ENCODE results near the gene PIK3C2A. TPM values are rescaled to one million over a fixed set of nuclear protein-coding genes. Genes with fewer than 3 reads are reported as not detected.
A peak's percentile ranks its signal among the peaks of the same experiment; 100 is the strongest.

The PIK3C2A gene
- total and polyA plus RNA-seq, 7 experiments from 2014 or later: 5.0 to 56.4 (median 40.6) TPM

DNA sequence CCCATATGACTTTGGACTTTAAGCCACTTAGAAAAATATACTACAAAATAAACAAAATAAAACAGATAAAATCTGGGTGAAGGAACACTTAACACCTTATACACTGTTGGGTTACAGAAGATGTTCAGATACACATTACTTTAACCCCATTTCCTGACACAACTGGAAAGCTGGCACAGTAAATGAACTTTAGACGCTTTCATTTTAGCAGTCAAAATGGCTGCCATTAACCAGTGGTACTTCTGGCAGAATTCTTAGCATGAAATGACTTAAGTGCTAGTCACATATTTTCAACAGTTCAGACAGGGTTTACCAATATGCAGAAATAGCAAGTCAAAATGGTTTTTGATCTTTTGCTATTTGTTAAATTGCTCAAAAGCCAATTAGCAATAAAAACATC lies 37.9 kb downstream of the PIK3C2A start:
- H3K4me1 Mint-ChIP-seq: peaks cover 9 to 57% (median 34%) of the 10 kb centered on the region in 7 donors
- ChIA-PET CTCF (no interaction called here), POLR2A (no interaction called here)
- intact Hi-C loops (cut with micrococcal nuclease): no loop called here
- H3K27me3 Mint-ChIP-seq: no peaks in the 10 kb centered on the region
- peaks cover 0 to 13% (median 12%) of the 10 kb centered on the region in 3 experiments for H3K36me3 ChIP-seq (ENCODE audit: control insufficient read depth in 2 of 3, insufficient read depth in 3 of 3, low read length in 3 of 3)
- H3K27me3 ChIP-seq (ENCODE audit: control insufficient read depth in 2 of 2, insufficient read depth in 2 of 2, low read length in 2 of 2): no peaks in the 10 kb centered on the region
- no peak for ATAC-seq
- no peaks in the 10 kb centered on the region for H3K4me1 ChIP-seq (ENCODE audit: control insufficient read depth in 2 of 2, insufficient read depth in 2 of 2, low read length in 2 of 2)
- no peak overlapping the region for H3K4me3 Mint-ChIP-seq
- H3K9me3 Mint-ChIP-seq: no peaks in the 10 kb centered on the region
- no peak overlapping the region for H3K4me3 ChIP-seq (ENCODE audit: low read length)
- H3K36me3 Mint-ChIP-seq: peaks cover 0 to 37% (median 25%) of the 10 kb centered on the region in 5 donors
- peak overlapping the region in 1 of 9 donors; percentile 25 for H3K27ac Mint-ChIP-seq
- H3K27ac ChIP-seq (ENCODE audit: low read depth, low read length): no peak overlapping the region
- no peak for DNase-seq
- H3K9me3 ChIP-seq (ENCODE audit: control insufficient read depth in 2 of 3, low read length in 3 of 3): no peaks in the 10 kb centered on the region

DNA sequence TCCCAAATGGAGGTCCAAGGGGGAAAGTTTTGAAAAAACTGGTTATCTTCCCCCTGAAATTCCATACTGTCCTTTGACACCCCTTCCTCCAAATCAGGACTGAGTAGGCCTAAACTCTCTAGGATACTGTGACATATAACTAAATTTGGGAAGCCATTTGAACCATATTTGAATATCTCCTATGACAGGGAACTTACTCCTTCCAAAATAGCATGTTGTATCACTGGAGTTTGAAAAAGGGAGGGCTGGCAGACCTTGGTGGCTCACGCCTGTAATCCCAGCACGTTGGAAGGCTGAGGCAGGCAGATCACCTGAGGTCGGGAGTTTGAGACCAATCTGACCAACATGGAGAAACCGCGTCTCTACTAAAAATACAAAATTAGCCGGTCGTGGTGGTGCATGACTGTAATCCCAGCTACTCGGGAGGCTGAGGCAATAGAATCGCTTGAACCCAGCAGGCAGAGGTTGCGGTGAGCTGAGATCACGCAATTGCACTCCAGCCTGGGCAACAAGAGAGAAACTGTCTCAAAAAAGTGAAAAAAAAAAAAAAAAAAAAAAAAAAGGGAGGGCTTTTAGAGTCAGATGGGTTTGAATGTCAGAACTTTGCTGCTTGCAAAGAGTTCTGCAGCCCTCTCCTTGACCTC lies 42.4 kb downstream of the PIK3C2A start:
- Mint-ChIP-seq H3K4me1 (peaks cover 33 to 80% (median 66%) of the 10 kb centered on the region in 7 donors), H3K36me3 (peaks cover 0 to 44% (median 19%) of the 10 kb centered on the region in 5 donors), H3K4me3 (peak overlapping the region in 2 of 10 donors; percentile 16 to 21), H3K9me3 (no peaks in the 10 kb centered on the region), H3K27ac (no peak overlapping the region), H3K27me3 (no peaks in the 10 kb centered on the region)
- peaks cover 0 to 13% (median 12%) of the 10 kb centered on the region in 3 experiments for H3K36me3 ChIP-seq (ENCODE audit: control insufficient read depth in 2 of 3, insufficient read depth in 3 of 3, low read length in 3 of 3)
- no peak for ATAC-seq
- no peaks in the 10 kb centered on the region for H3K9me3 ChIP-seq (ENCODE audit: control insufficient read depth in 2 of 3, low read length in 3 of 3)
- H3K4me1 ChIP-seq (ENCODE audit: control insufficient read depth in 2 of 2, insufficient read depth in 2 of 2, low read length in 2 of 2): peaks cover 12 to 17% of the 10 kb centered on the region in 2 donors
- intact Hi-C loops (cut with micrococcal nuclease): no loop called here
- POLR2A ChIA-PET: no interaction called here
- H3K27me3 ChIP-seq (ENCODE audit: control insufficient read depth in 2 of 2, insufficient read depth in 2 of 2, low read length in 2 of 2): no peaks in the 10 kb centered on the region
- H3K27ac ChIP-seq (ENCODE audit: low read depth, low read length): no peak overlapping the region
- CTCF ChIA-PET: no interaction called here
- DNase-seq: no peak
- H3K4me3 ChIP-seq (ENCODE audit: low read length): no peak overlapping the region

DNA sequence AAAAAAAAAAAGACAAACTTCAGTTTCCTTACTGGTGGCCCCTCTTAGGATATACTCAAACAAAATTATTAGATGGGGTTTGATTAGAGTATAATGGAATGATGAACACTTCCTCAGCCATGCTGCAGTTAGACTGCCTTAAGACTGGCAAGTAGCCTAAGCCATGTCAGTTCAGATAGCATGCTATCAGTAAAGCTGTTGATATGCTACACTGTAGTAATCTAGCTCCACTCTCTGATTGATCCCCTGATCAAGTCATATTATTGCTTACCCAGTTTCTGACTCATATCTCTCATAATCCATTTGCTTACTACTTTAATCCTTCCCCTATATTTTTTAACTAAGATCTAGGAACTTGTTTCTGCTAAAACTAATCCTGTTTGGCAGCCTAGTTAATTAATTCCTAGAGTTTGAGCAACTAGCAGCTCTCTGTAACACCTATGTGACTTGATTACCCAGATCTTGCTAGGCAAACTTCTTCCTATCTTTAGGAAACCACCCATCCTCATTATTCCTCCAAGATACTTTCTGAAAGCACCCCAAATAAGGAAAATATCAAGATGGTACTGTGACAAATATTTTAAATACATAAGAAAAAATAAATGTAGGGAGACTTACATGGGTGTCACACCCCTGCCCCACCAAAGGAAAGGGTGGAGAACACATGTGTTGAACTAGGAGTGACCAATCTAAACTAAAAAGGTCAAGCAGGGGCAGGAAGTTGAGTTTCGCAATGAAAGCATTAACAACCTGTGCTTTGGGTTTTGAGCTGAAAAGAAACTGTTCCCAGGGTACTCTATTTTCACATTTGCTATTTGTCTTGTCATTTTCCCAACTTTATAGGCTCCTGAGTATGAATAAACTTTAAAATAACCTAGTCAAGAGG lies 43.2 kb downstream of the PIK3C2A start:
- intact Hi-C loops (cut with micrococcal nuclease): no loop called here
- ChIA-PET CTCF (no interaction called here), POLR2A (no interaction called here)
- no peak overlapping the region for H3K27ac ChIP-seq (ENCODE audit: low read depth, low read length)
- Mint-ChIP-seq H3K27me3 (no peaks in the 10 kb centered on the region), H3K4me3 (peak overlapping the region in 2 of 10 donors; percentile 16 to 21), H3K27ac (peak overlapping the region in 3 of 9 donors; percentile 2 to 33 (median 25)), H3K4me1 (peaks cover 38 to 81% (median 74%) of the 10 kb centered on the region in 7 donors), H3K9me3 (no peaks in the 10 kb centered on the region), H3K36me3 (peaks cover 0 to 44% (median 19%) of the 10 kb centered on the region in 5 donors)
- H3K27me3 ChIP-seq (ENCODE audit: control insufficient read depth in 2 of 2, insufficient read depth in 2 of 2, low read length in 2 of 2): no peaks in the 10 kb centered on the region
- H3K36me3 ChIP-seq (ENCODE audit: control insufficient read depth in 2 of 3, insufficient read depth in 3 of 3, low read length in 3 of 3): peaks cover 0 to 13% (median 11%) of the 10 kb centered on the region in 3 experiments
- H3K4me3 ChIP-seq (ENCODE audit: low read length): no peak overlapping the region
- no peak for DNase-seq
- ATAC-seq: no peak
- H3K4me1 ChIP-seq (ENCODE audit: control insufficient read depth in 2 of 2, insufficient read depth in 2 of 2, low read length in 2 of 2): peaks cover 12 to 17% of the 10 kb centered on the region in 2 donors
- H3K9me3 ChIP-seq (ENCODE audit: control insufficient read depth in 2 of 3, low read length in 3 of 3): no peaks in the 10 kb centered on the region

DNA sequence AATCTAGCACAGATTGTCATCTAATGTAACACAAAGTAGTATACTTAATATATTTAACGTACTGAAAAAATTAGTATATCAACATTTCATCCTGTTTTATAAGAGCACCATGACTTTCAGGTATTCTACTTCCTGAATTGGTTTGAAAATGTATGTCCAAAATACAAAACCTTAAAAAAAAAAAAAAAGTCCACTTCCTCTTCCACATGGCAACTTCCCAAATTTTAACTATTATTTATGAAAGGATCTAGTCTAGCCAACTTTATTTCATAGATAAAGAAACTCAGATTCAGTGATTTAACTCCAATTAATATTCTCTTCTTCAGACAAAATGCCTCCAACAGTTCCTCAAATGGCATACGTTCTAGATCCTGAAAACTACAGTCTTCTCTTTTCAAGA lies 44.0 kb downstream of the PIK3C2A start:
- ChIA-PET POLR2A (no interaction called here), CTCF (no interaction called here)
- peak overlapping the region in 3 of 10 donors; percentile 10 to 37 (median 21) for H3K4me3 Mint-ChIP-seq
- H3K9me3 ChIP-seq (ENCODE audit: control insufficient read depth in 2 of 3, low read length in 3 of 3): no peaks in the 10 kb centered on the region
- DNase-seq: no peak
- peaks cover 0 to 41% (median 12%) of the 10 kb centered on the region in 5 donors for H3K36me3 Mint-ChIP-seq
- no peak for ATAC-seq
- no peaks in the 10 kb centered on the region for H3K27me3 ChIP-seq (ENCODE audit: control insufficient read depth in 2 of 2, insufficient read depth in 2 of 2, low read length in 2 of 2)
- intact Hi-C loops (cut with micrococcal nuclease): no loop called here
- H3K27ac Mint-ChIP-seq: peak overlapping the region in 4 of 9 donors; percentile 2 to 59 (median 28)
- peaks cover 0 to 5% (median 3%) of the 10 kb centered on the region in 3 experiments for H3K36me3 ChIP-seq (ENCODE audit: control insufficient read depth in 2 of 3, insufficient read depth in 3 of 3, low read length in 3 of 3)
- peaks cover 38 to 84% (median 72%) of the 10 kb centered on the region in 7 donors for H3K4me1 Mint-ChIP-seq
- no peaks in the 10 kb centered on the region for H3K9me3 Mint-ChIP-seq
- peaks cover 12 to 17% of the 10 kb centered on the region in 2 donors for H3K4me1 ChIP-seq (ENCODE audit: control insufficient read depth in 2 of 2, insufficient read depth in 2 of 2, low read length in 2 of 2)
- no peak overlapping the region for H3K27ac ChIP-seq (ENCODE audit: low read depth, low read length)
- H3K4me3 ChIP-seq (ENCODE audit: low read length): no peak overlapping the region
- no peaks in the 10 kb centered on the region for H3K27me3 Mint-ChIP-seq

DNA sequence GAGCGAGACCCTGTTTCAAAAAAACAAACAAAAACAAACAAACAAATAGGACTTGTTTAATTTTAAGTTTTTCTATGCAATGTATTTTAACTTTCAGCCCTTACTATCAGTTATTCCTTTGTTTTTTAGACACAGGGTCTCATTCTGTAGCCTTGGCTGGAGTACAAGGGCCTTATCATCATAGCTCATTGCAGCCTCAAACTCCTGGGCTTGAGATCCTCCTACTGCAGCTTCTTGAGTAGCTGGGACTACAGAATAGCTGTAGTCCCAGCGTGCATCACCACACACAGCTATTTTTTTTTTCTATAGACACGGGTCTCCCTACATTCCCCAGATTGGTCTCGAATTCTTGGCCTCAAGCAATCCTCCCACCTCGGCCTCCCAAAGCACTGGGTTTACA lies 44.5 kb downstream of the PIK3C2A start:
- POLR2A ChIA-PET: no interaction called here
- Mint-ChIP-seq H3K27ac (peak overlapping the region in 3 of 9 donors; percentile 24 to 65 (median 52)), H3K4me1 (peaks cover 38 to 82% (median 70%) of the 10 kb centered on the region in 7 donors), H3K36me3 (peaks cover 0 to 37% (median 9%) of the 10 kb centered on the region in 5 donors), H3K9me3 (no peaks in the 10 kb centered on the region), H3K4me3 (peak overlapping the region in 1 of 10 donors; percentile 21), H3K27me3 (no peaks in the 10 kb centered on the region)
- Histone ChIP-seq H3K4me1 (ENCODE audit: control insufficient read depth in 2 of 2, insufficient read depth in 2 of 2, low read length in 2 of 2) (peaks cover 12 to 17% of the 10 kb centered on the region in 2 donors), H3K36me3 (ENCODE audit: control insufficient read depth in 2 of 3, insufficient read depth in 3 of 3, low read length in 3 of 3) (peaks cover 0 to under 1% (median 0%) of the 10 kb centered on the region in 3 experiments), H3K9me3 (ENCODE audit: control insufficient read depth in 2 of 3, low read length in 3 of 3) (no peaks in the 10 kb centered on the region), H3K4me3 (ENCODE audit: low read length) (no peak overlapping the region), H3K27me3 (ENCODE audit: control insufficient read depth in 2 of 2, insufficient read depth in 2 of 2, low read length in 2 of 2) (no peaks in the 10 kb centered on the region), H3K27ac (ENCODE audit: low read depth, low read length) (no peak overlapping the region)
- CTCF ChIA-PET: no interaction called here
- ATAC-seq (no peak), DNase-seq (no peak)
- intact Hi-C loops (cut with micrococcal nuclease): no loop called here

DNA sequence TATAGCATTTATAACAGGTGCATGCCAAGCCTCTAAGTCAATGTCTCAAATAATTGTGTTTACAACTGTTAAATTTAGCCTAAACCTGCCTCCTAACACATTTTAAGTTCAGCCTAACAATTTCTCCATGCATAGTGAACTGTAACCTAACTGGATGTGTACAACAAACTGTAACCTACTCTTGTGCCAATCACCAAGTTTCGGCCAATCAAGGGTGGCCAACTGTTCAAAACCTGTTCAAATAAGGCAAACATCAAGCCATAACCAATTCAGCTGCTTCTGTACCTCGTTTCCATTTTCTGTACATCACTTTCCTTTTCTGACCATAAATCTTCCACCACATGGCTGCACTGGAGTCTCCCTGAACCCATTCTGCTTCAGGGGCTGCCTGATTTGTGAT lies 45.4 kb downstream of the PIK3C2A start:
- Histone ChIP-seq H3K9me3 (ENCODE audit: control insufficient read depth in 2 of 3, low read length in 3 of 3) (no peaks in the 10 kb centered on the region), H3K27me3 (ENCODE audit: control insufficient read depth in 2 of 2, insufficient read depth in 2 of 2, low read length in 2 of 2) (no peaks in the 10 kb centered on the region), H3K4me1 (ENCODE audit: control insufficient read depth in 2 of 2, insufficient read depth in 2 of 2, low read length in 2 of 2) (peaks cover 12 to 17% of the 10 kb centered on the region in 2 donors), H3K27ac (ENCODE audit: low read depth, low read length) (no peak overlapping the region), H3K36me3 (ENCODE audit: control insufficient read depth in 2 of 3, insufficient read depth in 3 of 3, low read length in 3 of 3) (no peaks in the 10 kb centered on the region), H3K4me3 (ENCODE audit: low read length) (no peak overlapping the region)
- no peaks in the 10 kb centered on the region for H3K9me3 Mint-ChIP-seq
- DNase-seq (no peak), ATAC-seq (no peak)
- H3K27me3 Mint-ChIP-seq: no peaks in the 10 kb centered on the region
- intact Hi-C loops (cut with micrococcal nuclease): no loop called here
- H3K4me1 Mint-ChIP-seq: peaks cover 35 to 80% (median 72%) of the 10 kb centered on the region in 7 donors
- ChIA-PET POLR2A (no interaction called here), CTCF (no interaction called here)
- peak overlapping the region in 5 of 9 donors; percentile 33 to 79 (median 53) for H3K27ac Mint-ChIP-seq
- peak overlapping the region in 6 of 10 donors; percentile 20 to 61 (median 51) for H3K4me3 Mint-ChIP-seq
- H3K36me3 Mint-ChIP-seq: peaks cover 0 to 34% (median 9%) of the 10 kb centered on the region in 5 donors
